CD4-positive, alpha-beta T cell treated with Interleukin-1 beta for 1 hour (primary cell): ENCODE results near the gene WHAMM.
A peak's percentile ranks its signal among the peaks of the same experiment; 100 is the strongest.
"Not testable (repeated sequence)": the region's sequence is repeated elsewhere in the genome, so short reads cannot be mapped to it uniquely, and the experiment has no call there.

Experiments
- DNase-seq, 2 donors: peaks; one replicate each; pipeline ENCODE4 v3.0.0-alpha.2; 2020 to 2022

Gene WHAMM

GRCh38 chr15:82843566-82843965, 34.1 kb downstream of the WHAMM start:
- DNase-seq = no peak

GRCh38 chr15:82845686-82846085, 36.3 kb downstream of the WHAMM start:
- no peak for DNase-seq

DNA sequence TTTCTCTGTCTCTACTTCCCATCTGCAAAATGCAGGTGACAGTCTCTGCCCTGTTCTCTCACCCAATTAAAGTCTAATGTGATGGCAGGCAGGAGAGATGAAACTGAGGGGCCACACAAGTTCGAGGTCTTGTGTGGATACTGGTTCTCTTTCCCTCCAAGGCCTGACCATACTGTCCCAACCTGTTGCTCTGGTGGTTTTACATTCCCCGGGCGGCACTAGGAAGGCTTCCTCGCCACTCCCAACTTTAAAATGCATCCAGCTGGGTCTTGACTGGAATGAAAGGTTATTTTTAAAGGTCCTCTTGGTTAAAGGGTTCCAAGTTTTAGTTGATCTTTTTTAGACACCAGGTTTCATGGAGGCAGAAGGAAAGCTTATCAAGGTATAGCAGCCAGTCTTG, 37.2 kb downstream of the WHAMM start:
- DNase-seq = no peak

- no peak for DNase-seq
Observed at GRCh38 chr15:82847703-82848102, 38.3 kb downstream of the WHAMM start.

DNA sequence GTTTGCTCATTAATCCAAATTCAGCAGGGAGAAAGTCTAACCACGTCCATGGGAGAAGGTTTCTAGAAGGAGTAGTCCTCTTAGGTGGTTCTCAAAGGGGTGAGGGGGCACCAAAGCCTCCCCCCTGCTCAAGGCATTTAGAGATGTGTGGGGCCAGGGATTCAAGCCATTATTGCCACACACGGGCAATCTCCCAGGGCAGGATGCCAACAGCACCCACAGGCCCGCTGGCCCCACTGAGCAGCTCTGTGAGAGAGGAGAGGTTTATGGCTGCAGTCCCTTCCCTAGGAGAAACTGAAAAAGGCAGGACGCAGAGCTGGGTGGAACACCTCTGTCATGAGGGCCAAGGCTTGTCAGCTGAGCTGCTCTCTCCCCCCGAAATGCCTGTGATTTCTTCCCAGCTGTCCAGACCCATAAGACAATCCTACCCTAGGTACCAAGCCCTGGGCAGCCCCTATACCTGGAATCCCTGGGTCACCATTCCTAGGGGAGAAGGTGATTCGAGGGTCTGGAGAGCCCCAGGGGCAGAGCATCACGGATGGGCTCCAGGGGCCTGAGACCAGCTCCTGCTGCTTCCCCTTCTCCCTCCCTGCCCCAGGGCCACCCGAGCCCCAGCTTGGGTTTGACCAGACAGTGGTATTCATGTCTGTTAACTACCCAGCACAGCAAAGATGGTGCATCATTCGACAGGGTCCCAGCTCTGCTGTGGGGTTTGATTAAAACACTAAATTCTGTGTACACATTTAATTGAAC, 39.0 kb downstream of the WHAMM start:
- DNase-seq = no peak

GRCh38 chr15:82849556-82850512, 40.4 kb downstream of the WHAMM start:
- peak; percentile 36 to 65 for DNase-seq

GRCh38 chr15:82850731-82851130, 41.3 kb downstream of the WHAMM start:
- no peak for DNase-seq

DNA sequence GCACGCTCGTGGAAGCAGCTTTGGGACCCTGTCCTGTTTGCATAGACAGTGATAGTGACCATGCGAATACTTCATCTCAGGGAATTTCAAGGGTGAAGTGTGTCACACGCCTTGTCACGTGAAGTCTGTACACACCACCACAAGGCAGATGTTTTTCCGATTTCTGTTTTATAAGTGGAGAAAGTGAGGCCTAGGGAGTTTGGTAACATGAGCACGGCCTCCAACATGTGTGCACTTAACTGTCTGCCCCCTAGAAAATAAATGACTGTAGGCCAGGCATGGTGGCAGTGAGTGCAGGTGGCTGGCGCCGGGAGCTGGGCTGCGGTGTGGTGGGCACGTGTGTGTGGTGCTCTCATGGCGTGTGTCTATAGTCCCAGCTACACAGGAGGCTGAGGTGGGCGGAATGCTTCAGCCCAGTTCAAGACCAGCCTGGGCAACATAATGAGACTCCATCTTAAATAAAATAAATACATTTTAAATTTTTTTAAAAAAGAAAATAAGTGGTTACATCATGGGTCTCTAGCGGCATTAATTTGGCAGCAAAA, 42.0 kb downstream of the WHAMM start:
- no peak for DNase-seq

GRCh38 chr15:82851981-82852511, 42.6 kb downstream of the WHAMM start:
- DNase-seq = no peak

DNA sequence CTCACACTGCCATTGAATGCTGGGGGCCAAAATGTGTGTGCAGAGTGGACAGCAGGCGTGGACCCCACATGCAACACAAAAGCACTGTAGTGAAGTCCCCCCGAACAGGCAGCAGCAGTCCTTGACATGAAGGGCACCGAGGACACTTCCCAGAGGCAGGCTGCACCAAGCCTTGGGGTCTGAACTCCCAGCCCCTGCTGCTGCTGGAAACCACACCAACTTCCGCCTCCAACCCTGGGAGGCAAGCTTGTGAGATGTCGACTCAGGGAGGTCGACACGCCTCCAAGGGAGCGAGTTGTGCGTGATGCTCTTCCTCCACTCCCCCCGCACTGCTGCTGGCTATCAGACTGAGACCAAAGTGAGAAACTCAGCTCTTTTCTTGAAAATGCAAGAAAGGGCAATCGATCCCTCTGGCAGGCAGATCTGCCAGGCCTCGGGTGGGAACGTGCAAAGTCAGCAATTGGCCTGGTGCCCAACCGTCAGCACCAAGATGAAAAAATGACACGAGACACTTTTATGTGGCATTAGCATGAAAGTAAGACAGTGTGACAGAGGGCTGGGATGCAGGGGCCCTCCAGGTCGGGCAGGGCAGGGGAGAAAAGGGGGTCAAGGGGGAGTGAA, 43.6 kb downstream of the WHAMM start:
- DNase-seq = no peak

- DNase-seq = no peak
Observed at GRCh38 chr15:82854554-82854953, 45.1 kb downstream of the WHAMM start.

- DNase-seq = no peak
Observed at GRCh38 chr15:82855286-82856100, 46.1 kb downstream of the WHAMM start.

- DNase-seq = no peak
Observed at GRCh38 chr15:82856397-82857170, 47.2 kb downstream of the WHAMM start.

DNA sequence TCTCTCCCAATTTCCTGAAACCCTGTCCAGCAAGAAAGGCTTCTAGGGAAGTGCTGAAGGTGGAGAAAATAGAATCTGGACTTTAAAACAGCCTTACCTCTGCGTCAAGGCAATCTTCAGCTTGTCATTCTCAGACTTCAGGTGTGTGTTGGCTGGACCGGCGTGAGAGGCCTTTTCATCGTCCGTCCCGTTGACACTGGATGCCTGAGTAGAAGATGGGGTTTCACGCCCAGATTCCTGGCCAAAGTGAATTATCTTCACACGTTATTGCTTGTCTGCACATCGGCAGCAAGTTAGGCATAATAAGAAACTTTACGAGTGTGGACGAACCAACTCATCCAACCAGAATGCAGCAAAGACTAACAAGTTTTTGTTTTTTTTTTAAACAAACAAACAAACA, 49.5 kb downstream of the WHAMM start:
- no peak for DNase-seq

DNA sequence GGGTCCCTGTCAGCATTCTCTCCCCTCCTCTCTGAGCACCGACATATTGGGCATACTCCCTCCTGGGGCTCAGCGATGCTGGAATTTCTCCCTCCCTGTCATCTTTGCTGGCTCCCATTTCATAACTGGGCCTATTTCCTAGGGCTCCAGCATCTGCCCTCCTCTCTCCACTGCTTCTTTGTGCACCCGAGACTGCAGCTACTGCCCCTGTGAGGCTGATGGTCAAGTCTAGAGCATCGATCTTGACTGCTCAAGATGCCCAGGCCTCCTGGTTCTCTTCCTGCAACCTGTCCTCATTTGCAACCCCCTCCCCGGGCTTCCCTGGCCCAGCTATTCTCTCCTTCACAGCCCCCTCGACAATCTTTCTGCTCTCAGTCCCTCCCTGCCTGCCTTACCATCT, 53.5 kb downstream of the WHAMM start:
- no peak for DNase-seq

DNA sequence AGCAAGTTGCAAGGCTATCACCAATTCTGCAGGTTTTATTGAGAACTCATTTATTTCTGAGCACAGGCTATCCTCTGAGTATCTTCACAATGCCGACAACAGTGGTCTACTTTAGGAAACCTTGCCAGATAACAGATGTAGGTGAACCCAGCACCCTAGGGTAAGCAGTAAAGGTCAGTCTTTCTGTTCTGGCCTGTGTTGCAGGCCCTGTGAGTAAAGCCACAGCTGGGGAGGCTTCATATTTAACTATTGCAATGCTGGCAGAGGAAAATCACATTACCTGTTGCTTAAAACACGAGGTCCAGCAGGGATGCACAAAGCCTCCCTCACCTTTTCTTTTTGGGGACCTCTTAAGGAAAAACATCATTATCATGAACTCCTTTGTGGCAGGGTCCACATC, 55.5 kb downstream of the WHAMM start:
- no peak for DNase-seq

DNA sequence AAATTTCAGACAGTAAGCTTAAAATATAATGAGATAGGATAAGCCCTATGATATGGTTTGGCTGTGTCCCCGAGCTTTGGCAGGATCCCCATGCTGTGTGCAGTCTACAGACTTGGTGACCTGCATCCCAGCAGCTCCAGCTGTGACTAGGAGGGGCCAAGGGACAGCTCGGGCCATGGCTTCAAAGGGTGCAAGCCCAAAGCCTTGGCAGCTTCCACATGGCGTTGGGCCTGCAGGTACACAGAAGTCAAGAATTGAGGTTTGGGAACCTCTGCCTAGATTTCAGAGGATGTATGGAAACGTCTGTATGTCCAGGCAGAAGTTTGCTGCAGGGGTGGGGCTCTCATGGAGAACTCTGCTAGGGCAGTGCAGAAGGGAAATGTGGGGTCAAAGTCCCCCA, 56.2 kb downstream of the WHAMM start:
- not testable (repeated sequence) for DNase-seq

DNA sequence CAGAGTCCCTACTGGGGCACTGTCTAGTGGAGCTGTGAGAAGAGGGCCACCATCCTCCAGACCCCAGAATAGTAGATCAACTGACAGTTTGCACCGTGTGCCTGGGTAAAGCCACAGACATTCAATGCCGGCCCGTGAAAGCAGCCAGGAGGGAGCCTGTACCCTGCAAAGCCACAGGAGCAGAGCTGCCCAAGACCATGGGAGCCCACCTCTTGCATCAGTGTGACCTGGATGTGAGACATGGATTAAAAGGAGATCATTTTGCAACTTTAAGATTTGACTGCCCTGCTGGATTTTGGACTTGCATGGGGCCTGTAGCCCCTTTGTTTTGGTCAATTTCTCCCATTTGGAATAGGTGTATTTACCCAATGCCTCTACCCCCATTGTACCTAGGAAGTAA, 56.6 kb downstream of the WHAMM start:
- not testable (repeated sequence) for DNase-seq

GRCh38 chr15:82870727-82871320, 61.4 kb downstream of the WHAMM start:
- DNase-seq = no peak

DNA sequence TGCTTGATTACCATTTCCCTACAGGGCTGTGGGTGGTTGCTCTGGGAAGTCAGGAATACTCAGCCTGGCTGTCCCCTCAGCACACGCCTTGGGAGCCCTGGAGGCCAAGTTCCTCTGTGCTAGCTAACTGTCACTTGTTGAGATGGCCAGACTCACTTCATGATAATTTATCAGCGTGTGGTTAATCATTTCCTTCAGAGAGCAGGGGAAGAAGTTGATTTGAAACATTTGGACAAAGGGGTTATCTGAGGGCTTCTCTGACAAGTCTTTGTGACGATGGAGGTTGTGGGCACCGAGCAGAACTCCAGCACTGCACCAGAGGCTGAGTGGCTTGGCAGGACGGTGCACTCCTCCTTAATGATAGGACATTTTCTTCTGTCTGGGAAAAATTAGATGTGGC, 61.9 kb downstream of the WHAMM start:
- DNase-seq = no peak
